IMR-90 (cell line): Measurements from ENCODE around the gene CLTA. TPM values are rescaled to one million over a fixed set of nuclear protein-coding genes. Genes with fewer than 3 reads are reported as not detected.
"Not testable (repeated sequence)": the region's sequence is repeated elsewhere in the genome, so short reads cannot be mapped to it uniquely, and the experiment has no call there.

Source experiments
- ATAC-seq: fragments of 200-7000 bp; cut with Tn5 transposase; 2 replicates; pipeline ENCODE4 v1.9.1; 2020; ENCODE audit warnings: low read depth, mild to moderate bottlenecking, moderate library complexity
- BruUV-seq: library from RNA; stranded (reverse); fragments of 400-500 nt; replicated peaks from 2 replicates; lab custom pipeline; 2021; lab: Mats Ljungman, UMichigan
- CTCF ChIA-PET: fragments of 300-600 bp; formaldehyde crosslinking; extraction: SDS; loops from one replicate; lab custom pipeline; 2021; ENCODE audit warnings: antibody characterized with exemption; lab: Yijun Ruan, JAX
- POLR2A ChIA-PET: fragments of 300-600 bp; sonication (Branson Sonifier 250); formaldehyde crosslinking; loops from one replicate; lab custom pipeline; 2022; ENCODE audit warnings: antibody characterized with exemption; ENCODE audit not compliant: unreplicated experiment; lab: Charles Lee
- DNase-seq: peaks from one replicate; pipeline ENCODE4 v3.0.0; 2013
- H2AFZ ChIP-seq: replicated peaks from 2 replicates; pipeline ENCODE3; 2013; ENCODE audit warnings: low read length, mild to moderate bottlenecking; ENCODE audit not compliant: poor library complexity
- H2AK5ac ChIP-seq: 2 replicates; pipeline ENCODE4 v1.6.1; 2013; ENCODE audit warnings: low read depth, low read length, inconsistent platforms
- H2AK9ac ChIP-seq: replicated peaks from 2 replicates; pipeline ENCODE3; 2013; ENCODE audit warnings: mild to moderate bottlenecking, low read depth, low read length, moderate library complexity; ENCODE audit not compliant: poor library complexity
- H2BK120ac ChIP-seq: 2 replicates; pipeline ENCODE4 v1.6.1; 2013; ENCODE audit warnings: low read depth, low read length, inconsistent platforms
- H2BK15ac ChIP-seq: 3 replicates; pipeline ENCODE4 v1.6.1; 2013; ENCODE audit warnings: low read depth, low read length, inconsistent platforms
- H2BK20ac ChIP-seq: 2 replicates; pipeline ENCODE4 v1.6.1; 2013; ENCODE audit warnings: low read depth, mild to moderate bottlenecking, inconsistent platforms, low read length, moderate library complexity
- H2BK5ac ChIP-seq: 2 replicates; pipeline ENCODE4 v1.6.1; 2013; ENCODE audit warnings: mild to moderate bottlenecking, low read depth, low read length, inconsistent platforms; ENCODE audit not compliant: poor library complexity, severe bottlenecking
- H3K14ac ChIP-seq: replicated peaks from 2 replicates; pipeline ENCODE4 v1.6.1; 2013; ENCODE audit warnings: low read depth, low read length, inconsistent platforms
- H3K18ac ChIP-seq: 2 replicates; pipeline ENCODE4 v1.6.1; 2013; ENCODE audit warnings: low read depth, low read length, control low read depth
- H3K23ac ChIP-seq: 2 replicates; pipeline ENCODE4 v1.6.1; 2013; ENCODE audit warnings: low read depth, low read length, inconsistent platforms
- H3K27ac ChIP-seq: 2 replicates; pipeline ENCODE4 v1.5.1; 2013; ENCODE audit warnings: mild to moderate bottlenecking, control low read depth, low read length; ENCODE audit not compliant: insufficient read depth
- H3K27me3 ChIP-seq: 2 replicates; pipeline ENCODE4 v1.6.1; 2013; ENCODE audit warnings: low read length; ENCODE audit not compliant: control insufficient read depth, insufficient read depth
- H3K36me3 ChIP-seq: 2 replicates; pipeline ENCODE4 v1.6.1; 2013; ENCODE audit warnings: low read length, mixed read lengths; ENCODE audit not compliant: control insufficient read depth, insufficient read depth
- H3K4ac ChIP-seq: 2 replicates; pipeline ENCODE4 v1.6.1; 2013; ENCODE audit warnings: low read depth, low read length, inconsistent platforms
- H3K4me1 ChIP-seq: 2 replicates; pipeline ENCODE4 v1.6.1; 2013; ENCODE audit warnings: low read length, mixed read lengths; ENCODE audit not compliant: control insufficient read depth, insufficient read depth
- H3K4me2 ChIP-seq: 2 replicates; pipeline ENCODE4 v1.6.1; 2013; ENCODE audit warnings: low read depth, mild to moderate bottlenecking, control low read depth, low read length, moderate library complexity
- H3K4me3 ChIP-seq: 2 replicates; pipeline ENCODE4 v1.5.1; 2013; ENCODE audit warnings: low read depth, mild to moderate bottlenecking, control low read depth, low read length, moderate library complexity; ENCODE audit not compliant: insufficient read depth
- H3K56ac ChIP-seq: 2 replicates; pipeline ENCODE4 v1.6.1; 2013; ENCODE audit warnings: low read length, inconsistent platforms; ENCODE audit not compliant: insufficient read depth; ENCODE audit errors: extremely low read depth
- H3K79me1 ChIP-seq, 2 experiments: 2 replicates each; pipeline ENCODE4 v1.6.1; 2013; ENCODE audit warnings: low read length in 2 of 2, inconsistent platforms in 1 of 2, low read depth in 1 of 2
- H3K9ac ChIP-seq: 2 replicates; pipeline ENCODE4 v1.6.1; 2013; ENCODE audit warnings: low read depth, low read length, control low read depth
- H3K9me1 ChIP-seq: 2 replicates; pipeline ENCODE4 v1.6.1; 2013; ENCODE audit warnings: low read length, inconsistent platforms; ENCODE audit not compliant: insufficient read depth
- H3K9me3 ChIP-seq: 2 replicates; pipeline ENCODE4 v1.6.1; 2013; ENCODE audit warnings: low read length; ENCODE audit not compliant: control insufficient read depth, insufficient read depth
- H4K20me1 ChIP-seq: 2 replicates; pipeline ENCODE4 v1.6.1; 2013; ENCODE audit warnings: low read length, inconsistent platforms; ENCODE audit not compliant: insufficient read depth
- H4K5ac ChIP-seq: 2 replicates; pipeline ENCODE4 v1.6.1; 2013; ENCODE audit warnings: mild to moderate bottlenecking, low read depth, low read length, control low read depth
- H4K8ac ChIP-seq, 2 experiments: 2 replicates each; pipeline ENCODE4 v1.6.1; 2013; ENCODE audit warnings: low read depth in 2 of 2, low read length in 2 of 2, control low read depth in 1 of 2, inconsistent platforms in 1 of 2
- H4K91ac ChIP-seq: 2 replicates; pipeline ENCODE4 v1.6.1; 2013; ENCODE audit warnings: low read depth, low read length, inconsistent platforms; ENCODE audit not compliant: insufficient read depth
- WGBS, 2 experiments: methylation state at CpG; one replicate each; pipeline versions ENCODE4 v1.1.5 to v1.1.7; 2013; ENCODE audit warnings: missing lambda C conversion rate in 2 of 2; ENCODE audit not compliant: insufficient read length in 1 of 2; ENCODE audit errors: extremely low coverage in 2 of 2; 5-methylcytosine and 5-hydroxymethylcytosine counted together
- dilution Hi-C: fragments of 300-500 bp; cut with HindIII; formaldehyde crosslinking; loops from one replicate; pipeline ENCODE4 v1.14.3; 2018; ENCODE audit warnings: low sequenced_read_pairs; ENCODE audit not compliant: unreplicated experiment
- in situ Hi-C: fragments of 300-500 bp; cut with MboI; formaldehyde crosslinking; loops from 3 replicates; pipeline ENCODE4 v1.14.3; 2019; ENCODE audit warnings: low sequenced_read_pairs, inconsistent platforms, mixed read lengths
- intact Hi-C: fragments of 100-400 bp; cut with micrococcal nuclease; formaldehyde crosslinking; loops from 2 replicates; pipeline ENCODE4 v1.10.0; 2022
- polyA plus RNA-seq, 3 experiments: library from polyadenylated mRNA; depleted of rRNA; stranded (reverse); fragments of >200 nt; gene quantifications; 2 replicates each; pipeline ENCODE4 v1.2.3, GENCODE V29; 2012; ENCODE audit warnings: low replicate concordance in 1 of 3
- total RNA-seq: library from RNA; depleted of rRNA; stranded (reverse); fragments of >200 nt; gene quantifications from 2 replicates; pipeline ENCODE4 v1.2.3, GENCODE V29; 2012

Gene CLTA
- total and polyA plus RNA-seq, 2 of the 4 experiments (the other 2 are of a cell fraction): 133 to 246 TPM

DNA sequence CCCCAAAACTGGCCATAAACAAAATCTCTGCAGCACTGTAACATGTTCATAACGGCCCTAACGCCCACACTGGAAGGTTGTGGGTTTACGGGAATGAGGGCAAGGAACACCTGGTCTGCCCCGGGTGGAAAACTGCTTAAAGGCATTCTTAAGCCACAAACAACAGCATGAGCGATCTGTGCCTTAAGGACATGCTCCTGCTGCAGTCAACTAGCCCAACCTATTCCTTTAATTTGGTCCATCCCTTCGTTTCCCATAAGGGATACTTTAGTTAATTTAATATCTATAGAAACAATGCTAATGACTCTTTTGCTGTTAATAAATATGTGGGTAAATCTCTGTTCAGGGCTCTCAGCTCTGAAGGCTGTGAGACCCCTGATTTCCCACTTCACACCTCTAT lies 10.5 kb upstream of the CLTA start:
- H3K14ac ChIP-seq, H3K4me1 ChIP-seq, H2AK5ac ChIP-seq, H4K91ac ChIP-seq, ATAC-seq, H3K4ac ChIP-seq, H3K27me3 ChIP-seq, H2BK20ac ChIP-seq, H4K20me1 ChIP-seq, intact Hi-C loops, H2AK9ac ChIP-seq, H2BK120ac ChIP-seq, BruUV-seq, DNase-seq, H3K9me1 ChIP-seq, H3K4me3 ChIP-seq, H3K4me2 ChIP-seq, in situ Hi-C loops, H2BK15ac ChIP-seq, H3K56ac ChIP-seq, H3K9me3 ChIP-seq, H3K18ac ChIP-seq, H3K36me3 ChIP-seq, H3K79me1 ChIP-seq, dilution Hi-C loops, POLR2A ChIA-PET, H4K8ac ChIP-seq, H3K27ac ChIP-seq, H2AFZ ChIP-seq, H3K23ac ChIP-seq, H3K9ac ChIP-seq, H4K5ac ChIP-seq, H2BK5ac ChIP-seq, CTCF ChIA-PET: not testable (repeated sequence)
- WGBS, 2 experiments: 40% methylated on average over 1 of the region's 6 CpGs; no CpG with 5 or more reads in 1 of the 2 experiments
